ENCODE measurements around the gene SLC30A4. TPM values are rescaled to one million over a fixed set of nuclear protein-coding genes. Genes with fewer than 3 reads are reported as not detected.

Gene SLC30A4
- total RNA-seq, 1 experiment from 2014 or later: 0.10 TPM

Other genes with a start within 250 kb of the SLC30A4 start
- 23.8 and 37.6 TPM in 2 replicates for gene GATM, start 144.2 kb downstream of the SLC30A4 start, total RNA-seq (2014; rRNA removed; shearing (Covaris generic))
- 34.8 and 40.1 TPM in 2 replicates for gene BLOC1S6, start 64.6 kb upstream of the SLC30A4 start, total RNA-seq (2014; rRNA removed; shearing (Covaris generic))
- gene SQOR, start 112.3 kb upstream of the SLC30A4 start, total RNA-seq (2014; rRNA removed; shearing (Covaris generic)): 1.5 and 2.2 TPM in 2 replicates